HG02885 (cell line): Measurements from ENCODE around the gene NETO1.

Experiments
- ATAC-seq: cut with Tn5 transposase; IDR thresholded peaks from one replicate; pipeline ENCODE4 v1.9.1; 2021; ENCODE audit warnings: mild to moderate bottlenecking; ENCODE audit not compliant: unreplicated experiment, poor library complexity

NETO1 gene, protein sequence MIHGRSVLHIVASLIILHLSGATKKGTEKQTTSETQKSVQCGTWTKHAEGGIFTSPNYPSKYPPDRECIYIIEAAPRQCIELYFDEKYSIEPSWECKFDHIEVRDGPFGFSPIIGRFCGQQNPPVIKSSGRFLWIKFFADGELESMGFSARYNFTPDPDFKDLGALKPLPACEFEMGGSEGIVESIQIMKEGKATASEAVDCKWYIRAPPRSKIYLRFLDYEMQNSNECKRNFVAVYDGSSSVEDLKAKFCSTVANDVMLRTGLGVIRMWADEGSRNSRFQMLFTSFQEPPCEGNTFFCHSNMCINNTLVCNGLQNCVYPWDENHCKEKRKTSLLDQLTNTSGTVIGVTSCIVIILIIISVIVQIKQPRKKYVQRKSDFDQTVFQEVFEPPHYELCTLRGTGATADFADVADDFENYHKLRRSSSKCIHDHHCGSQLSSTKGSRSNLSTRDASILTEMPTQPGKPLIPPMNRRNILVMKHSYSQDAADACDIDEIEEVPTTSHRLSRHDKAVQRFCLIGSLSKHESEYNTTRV

DNA sequence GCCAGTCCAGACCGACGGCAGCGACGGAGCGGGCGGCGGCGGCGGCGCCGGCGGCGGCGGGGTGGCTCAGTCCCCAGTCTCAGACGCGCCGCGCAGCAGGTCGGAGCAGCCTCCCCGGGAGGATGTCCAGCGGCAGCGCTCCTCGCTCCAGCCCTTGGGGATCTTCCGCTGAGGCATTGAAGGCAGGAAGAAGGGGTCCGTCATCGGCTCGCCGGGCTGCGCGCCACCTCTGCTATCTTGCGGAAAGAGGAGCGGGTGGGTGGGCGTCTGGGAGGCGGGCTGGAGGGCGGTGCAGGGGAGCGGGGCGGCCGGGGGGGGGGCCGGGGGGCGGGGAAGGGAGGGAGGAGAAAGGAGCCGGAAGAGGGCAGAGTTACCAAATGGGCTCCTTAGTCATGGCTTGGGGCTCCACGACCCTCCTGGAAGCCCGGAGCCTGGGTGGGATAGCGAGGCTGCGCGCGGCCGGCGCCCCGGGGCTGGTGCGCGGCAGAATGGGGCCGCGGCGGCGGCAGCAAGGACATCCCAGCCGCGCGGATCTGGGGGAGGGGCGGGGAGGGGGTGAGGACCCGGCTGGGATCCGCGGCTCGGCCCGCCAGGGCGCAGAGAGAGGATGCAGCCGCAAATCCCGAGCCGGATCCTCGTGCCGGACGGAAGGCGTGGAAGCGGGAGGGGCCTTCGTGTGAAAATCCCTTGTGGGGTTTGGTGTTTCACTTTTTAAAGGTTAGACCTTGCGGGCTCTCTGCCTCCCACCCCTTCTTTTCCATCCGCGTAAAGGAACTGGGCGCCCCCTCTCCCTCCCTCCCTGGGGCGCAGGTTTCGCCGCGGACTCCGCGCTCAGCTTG is at the start of gene NETO1:
TSS of gene NETO1 (minus strand) at position 242 of the 839 bp plus-strand sequence. CDS start 696 bp downstream, outside the sequence.
- no peak for ATAC-seq

DNA sequence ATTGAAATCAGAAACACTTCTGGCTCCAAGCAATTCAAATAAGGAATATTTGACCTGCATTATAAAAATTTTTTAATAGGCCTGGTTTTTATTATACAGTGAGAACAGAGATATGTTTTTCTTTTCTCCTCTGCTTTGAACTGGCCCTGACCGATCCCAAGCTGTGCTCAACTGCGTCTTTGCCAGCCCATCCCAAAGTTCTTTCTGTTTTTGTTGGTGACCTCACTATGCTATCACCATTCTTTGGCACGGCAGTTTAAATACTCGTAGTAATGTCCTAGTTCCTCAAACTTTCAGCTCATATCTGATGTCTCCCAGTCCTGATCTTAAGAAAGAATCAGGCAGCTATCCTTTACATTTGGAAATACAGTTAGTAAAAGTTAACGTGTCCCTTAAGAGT is 42.3 kb upstream of the NETO1 start:
- ATAC-seq: no peak

DNA sequence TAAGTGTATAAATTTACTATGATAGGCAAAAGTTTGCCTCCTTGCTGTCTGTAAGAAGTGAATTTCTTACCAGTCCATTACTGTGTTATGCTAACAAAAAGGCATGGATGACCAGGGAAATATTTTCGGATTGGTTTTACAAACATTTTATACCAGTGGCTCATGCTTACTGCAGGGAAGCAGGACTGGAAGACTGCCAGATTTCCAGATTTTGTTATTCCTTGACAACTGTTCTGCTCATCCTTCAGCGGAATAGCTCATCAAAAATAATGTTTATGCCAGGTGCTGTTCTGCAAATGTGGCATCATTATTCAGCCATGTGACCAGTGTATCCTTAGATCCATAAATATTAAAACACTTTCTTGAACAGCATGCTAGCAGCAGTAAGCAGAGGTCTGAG is 40.4 kb upstream of the NETO1 start:
- no peak for ATAC-seq

DNA sequence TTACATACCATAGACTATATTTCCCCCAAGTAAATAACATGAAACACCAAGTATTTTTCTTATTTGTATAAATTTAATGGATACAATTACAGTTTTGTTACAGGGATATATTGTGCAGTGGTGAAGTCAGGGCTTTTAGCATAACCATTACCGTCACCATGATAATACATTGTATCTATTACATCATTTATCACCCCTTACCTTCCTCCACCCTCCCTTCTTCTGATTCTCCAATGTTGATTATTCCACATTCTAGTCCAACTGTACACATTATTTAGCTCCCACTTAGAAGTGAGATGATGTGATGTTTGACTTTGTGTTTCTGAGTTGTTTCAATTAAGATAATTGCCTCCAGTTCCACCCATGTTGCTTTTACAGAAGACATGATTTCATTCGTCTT is 35.2 kb upstream of the NETO1 start:
- no peak for ATAC-seq

DNA sequence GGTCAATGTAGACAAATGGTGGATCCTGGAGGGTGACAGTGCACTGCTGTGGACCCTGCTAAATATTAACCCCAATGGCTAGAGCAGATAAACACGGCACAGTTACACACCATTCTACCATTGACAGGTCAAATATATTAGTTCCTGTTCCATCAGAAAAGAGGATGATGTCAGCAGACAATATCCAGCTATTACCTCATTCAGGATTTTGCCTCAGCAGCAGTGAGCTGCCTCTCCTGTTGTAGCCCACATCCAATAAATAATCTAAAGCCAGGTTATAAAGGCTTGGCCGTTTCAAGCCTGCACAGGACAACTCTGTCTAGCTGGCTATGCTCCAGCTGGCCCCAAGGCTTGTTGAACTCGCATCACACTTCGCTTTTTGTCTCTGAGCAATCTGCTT is 31.6 kb upstream of the NETO1 start:
- ATAC-seq: no peak

DNA sequence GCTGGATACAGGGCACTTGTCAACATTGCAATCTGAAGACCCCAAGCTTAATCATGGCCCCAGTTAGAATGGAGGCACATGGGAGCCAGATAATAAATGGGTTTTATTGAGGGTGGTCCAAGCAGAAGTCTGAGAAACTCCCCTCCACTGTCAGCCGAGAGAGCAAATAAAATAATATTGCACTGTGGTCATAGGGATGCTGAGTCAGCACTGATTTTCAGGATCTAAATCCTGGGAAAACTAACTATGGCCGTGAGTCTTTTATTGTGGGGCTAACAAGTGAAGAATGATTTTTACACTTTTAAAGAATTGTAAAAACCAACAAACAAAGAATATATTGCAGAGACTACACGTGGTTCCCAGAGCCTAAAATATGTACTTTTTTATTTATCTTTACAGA is 31.1 kb upstream of the NETO1 start:
- ATAC-seq: no peak

DNA sequence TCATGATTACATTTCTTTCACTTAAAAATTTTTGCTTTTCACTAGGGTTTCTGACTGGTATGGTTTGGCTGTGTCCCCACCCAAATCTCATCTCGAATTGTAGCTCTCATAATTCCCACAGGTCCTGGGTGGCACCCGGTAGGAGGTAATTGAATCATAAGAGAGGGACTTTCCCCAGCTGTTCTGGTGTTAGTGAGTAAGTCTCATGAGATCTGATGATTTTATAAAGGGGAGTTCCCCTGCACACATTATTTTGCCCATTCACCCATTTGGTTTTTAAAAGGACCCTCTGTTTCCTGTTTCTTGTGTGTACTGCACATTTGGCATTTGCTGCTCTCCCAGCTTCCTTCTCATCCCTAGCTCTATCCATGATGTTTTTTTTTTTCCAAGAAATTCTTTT is 27.8 kb upstream of the NETO1 start:
- no peak for ATAC-seq

DNA sequence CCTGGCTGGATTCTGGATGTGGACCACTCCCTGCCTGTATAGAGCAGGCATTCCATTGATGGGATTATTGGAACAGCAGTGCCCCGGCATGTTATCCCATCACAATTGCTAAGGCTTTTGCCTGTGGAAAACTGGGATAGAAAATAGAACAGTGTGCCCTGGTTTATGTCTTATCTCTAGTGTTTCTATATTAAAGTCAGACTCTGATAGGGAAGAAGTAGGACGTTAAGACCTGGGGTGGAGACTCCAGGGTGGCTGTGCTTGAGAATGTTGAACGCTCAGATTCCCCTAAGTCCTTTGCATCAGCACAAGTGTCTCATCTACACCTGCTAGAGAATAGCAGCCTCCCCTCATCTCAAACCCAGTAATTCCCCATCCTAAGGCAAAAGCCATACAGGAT is 10.8 kb upstream of the NETO1 start:
- no peak for ATAC-seq

DNA sequence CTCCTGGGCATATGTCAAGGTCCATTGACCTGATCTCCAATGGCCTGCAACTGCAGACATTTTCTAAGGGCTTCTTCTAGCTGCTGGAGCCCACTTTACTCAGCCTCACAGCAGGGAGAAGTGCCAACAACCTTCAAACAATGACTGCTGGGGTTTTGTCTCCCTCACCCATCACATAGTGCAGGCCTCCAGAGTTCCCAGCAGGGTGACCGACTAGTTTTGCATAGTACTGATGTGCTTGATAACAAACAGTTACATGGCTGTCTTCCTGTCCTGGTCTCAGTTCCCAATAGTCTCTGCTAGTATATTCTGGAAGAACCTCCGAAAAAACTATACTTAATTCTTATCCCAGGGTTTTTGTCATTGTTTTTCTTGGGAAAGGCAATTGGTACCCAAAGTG is 10.4 kb upstream of the NETO1 start:
- no peak for ATAC-seq

DNA sequence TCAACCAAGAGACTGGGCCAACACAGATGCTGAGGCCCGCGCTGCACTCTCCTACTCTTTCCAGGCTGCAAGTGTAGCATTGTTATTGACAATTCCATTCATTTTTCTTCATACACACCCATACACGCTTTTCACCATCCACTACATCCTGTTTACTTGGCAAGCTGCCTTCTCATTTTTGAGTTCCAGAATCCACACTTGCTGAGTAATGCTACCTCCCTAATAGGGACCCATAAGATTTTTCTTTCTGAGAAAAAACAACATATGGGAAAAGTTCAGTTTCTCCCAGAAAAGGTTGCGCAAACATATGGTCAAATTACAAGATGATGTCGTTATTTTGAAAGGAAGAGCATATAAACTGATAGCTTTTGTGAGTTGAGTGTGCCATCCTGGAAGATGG is 3.3 kb upstream of the NETO1 start:
- ATAC-seq: no peak

DNA sequence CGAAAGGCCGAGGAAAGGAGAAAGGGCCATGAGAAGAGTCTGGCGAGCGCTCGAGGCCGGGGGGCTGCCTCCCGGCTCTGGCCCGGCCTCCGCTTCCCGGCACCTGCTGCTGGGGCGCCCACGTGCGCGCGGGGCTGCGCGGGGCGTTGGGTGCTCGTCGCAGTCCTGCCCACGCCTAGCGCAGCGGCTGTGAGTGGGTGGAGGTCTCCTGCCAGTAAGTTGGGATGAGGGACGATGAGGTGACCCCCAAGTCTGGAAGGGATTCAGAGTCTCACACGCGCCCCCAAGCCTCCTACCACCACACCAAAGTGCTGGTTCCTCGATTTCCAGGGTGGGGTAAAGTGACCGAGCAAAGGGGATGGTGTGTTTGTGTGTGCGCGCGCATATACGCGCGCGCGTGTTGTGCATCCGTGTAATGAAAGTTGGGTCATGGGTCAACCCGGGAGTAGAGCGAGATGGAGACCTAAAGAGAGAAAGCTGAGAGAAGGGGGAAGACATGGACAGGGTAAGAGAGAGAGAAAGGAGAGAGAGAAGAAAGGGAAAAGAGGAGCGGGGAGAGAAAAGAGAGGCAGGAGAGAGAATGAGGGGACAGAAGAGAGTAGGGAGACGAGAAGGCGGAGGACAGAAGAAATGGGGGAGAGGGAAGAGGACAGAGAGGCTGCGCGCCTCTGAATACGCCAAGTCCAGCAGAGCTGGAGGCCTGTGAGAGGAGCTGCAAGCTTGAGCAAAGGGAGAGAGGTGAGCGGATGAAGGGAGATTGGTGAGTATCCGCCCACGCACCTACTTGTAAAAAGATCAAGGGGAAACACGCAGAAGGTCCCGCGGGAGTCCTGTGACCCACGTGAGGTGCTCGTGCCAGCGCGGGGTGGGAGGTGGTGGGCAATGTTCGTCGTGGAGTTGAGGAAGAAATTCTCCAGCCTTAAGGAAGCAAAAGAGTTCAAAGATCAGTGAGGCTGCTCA is 1.7 kb upstream of the NETO1 start:
- ATAC-seq: no peak

DNA sequence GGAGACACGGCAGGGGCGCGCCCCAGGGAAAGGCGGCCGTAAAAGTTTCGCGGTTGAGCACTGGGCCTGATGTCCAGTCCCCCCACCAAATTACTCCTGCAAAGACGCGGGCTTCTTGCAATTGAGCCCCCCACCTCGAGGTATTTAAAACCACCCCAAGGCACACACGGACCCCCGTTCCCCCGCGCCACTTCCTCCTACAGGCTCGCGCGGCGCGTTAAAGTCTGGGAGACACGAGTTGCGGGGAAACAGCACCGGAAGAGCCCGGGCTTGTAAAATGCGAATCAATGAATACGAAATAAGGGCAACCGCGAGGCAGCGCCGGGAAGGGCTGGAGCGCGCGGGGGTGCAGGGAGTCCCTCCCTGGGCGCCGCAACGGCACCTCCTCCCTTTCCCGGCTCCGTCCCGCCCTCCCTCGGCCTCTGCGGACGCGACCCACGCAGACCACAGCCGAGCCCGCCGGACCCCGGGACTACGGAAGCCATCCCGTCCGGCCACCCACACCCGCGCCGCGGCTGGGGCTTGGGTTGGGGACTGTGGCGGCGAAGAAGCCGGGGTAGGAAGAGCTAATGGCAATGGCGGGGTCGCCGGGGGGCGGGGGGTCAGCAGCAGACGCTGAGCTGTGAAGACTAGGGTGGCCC is 918 bp upstream of the NETO1 start:
- no peak for ATAC-seq

DNA sequence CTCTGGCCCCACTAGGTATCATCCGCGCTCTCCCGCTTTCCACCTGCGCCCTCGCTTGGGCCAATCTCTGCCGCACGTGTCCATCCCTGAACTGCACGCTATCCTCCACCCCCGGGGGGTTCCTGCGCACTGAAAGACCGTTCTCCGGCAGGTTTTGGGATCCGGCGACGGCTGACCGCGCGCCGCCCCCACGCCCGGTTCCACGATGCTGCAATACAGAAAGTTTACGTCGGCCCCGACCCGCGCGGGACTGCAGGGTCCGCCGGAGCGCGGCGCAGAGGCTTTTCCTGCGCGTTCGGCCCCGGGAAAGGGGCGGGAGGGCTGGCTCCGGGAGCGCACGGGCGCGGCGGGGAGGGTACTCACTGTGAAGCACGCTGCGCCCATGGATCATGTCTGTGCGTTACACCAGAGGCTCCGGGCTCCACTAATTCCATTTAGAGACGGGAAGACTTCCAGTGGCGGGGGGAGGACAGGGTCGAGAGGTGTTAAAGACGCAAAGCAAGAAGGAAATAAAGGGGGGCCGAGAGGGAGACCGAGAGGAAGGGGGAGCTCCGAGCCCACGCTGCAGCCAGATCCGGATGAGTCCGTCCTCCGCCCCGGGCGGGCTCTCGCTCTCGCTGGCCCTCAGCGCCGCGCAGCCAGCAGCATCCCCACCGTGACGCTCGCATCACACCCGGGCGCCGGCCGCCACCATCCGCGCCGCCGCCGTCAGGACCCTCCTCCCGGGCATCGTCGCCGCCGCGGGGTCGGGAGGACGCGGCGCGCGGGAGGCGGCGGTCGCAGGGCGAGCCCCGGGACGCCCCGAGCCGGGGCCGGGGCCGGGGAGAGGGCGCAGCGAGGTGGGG is 664 bp downstream of the NETO1 start:
- no peak for ATAC-seq

DNA sequence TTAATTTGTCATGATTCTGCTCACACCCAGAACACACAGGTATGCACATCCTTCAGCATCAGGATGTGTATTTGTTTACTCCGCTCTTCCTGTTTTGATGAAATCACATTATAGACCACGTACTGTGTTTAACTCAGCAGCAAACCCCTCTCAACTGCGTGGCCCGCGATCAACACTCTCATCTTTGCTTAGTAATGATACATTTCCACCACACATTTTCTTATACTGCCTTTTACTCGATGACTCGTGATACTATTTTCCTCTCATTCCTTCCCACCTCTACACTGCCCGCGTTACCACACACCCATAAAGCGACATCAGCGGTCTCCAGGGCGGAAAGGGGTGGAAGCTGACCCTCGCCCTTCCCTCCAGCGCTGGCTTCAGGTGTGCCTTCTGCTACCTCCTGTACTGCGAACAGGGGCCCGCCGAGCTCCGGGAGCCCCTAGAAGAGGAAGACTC is 1.3 kb downstream of the NETO1 start:
- ATAC-seq: no peak

DNA sequence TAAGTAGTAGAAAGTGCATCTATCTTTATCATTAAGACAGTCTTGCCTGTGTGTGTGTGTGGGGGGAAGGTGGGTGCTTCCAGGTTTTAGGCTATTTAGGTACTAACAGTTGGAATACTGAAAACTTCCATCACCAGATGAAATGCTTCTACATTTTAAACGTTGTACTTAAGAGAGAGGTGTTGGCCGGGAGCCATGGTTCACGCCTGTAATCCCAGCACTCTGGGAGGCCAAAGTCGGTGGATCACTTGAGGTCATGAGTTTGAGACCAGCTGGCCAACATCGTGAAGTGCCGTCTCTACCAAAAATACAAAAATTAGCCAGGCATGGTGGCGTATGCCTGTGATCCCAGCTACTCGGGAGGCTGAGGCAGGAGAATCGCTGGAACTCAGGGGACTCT is 4.0 kb downstream of the NETO1 start:
- ATAC-seq: no peak

DNA sequence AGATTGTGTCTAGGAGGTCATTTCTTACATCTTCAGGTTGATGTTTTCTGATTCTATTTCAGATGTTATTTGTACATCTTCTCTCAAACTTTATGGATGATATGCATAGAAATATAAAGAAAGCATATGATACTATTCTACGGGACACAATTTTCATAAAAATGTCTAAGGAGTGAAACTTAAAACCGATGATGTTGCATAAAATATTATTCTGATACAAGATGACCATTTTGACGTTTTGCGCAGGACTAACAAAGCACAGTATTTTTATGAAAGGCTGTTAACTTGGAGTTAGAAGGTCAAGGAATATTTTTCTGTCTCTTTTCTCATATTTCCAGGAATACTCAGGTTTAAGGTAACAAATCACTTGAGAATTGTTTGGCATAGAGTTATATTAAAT is 8.7 kb downstream of the NETO1 start:
- no peak for ATAC-seq

DNA sequence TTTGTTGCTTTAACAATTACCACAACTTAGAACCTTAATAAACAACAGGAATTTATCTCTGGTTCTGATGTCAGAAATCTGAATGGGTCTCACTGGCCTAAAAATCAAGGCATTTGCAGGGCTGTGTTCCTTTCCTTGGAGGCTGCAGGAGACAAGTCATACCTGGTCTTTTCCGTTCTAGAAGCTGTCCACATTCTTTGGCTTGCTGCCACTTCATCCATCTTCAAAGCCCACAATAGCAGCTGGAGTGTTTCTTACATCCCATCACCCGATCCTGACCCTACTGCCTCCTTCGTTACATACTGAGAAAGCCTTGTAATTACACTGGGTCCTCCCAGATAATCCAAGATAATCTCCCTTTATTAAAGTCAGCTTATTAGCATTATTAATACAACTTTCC is 18.1 kb downstream of the NETO1 start:
- ATAC-seq: no peak

DNA sequence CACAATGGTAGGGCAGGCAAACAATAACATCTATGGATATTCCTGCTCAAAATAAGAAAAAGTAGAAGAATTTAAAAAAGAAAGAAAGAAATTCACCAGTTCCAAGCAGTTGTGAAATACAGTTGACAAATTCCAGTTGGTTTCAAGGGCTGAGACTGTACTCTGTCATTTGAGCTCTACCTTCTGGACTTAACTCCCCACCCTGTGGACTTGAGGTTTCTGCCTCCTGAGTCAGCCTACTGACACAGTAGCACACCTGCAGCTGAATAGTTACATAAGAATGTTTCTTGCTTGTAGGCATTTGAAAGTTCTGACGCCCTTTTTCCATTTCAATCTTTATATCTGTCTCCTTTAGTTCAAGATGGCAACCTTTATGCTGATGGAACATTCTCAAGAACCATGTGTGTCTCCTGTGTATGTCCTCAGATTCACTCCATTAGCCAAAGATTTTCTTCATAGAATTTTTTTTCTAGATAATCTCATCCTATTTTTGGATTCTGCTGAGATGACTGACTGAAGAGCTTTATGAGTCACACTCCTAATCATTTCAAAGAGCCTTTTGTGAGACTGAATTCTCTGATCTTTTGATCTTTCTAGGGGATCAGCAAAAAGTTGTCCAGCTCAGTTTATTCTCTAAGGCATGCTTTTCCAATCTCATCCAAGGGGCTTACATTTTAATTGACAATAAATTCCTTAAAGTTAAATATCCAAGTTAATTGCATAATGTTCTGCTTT is 19.1 kb downstream of the NETO1 start:
- no peak for ATAC-seq
